GM21619 (cell line): Measurements from ENCODE around the gene ABCB4.

Experiments
- ATAC-seq: cut with Tn5 transposase; IDR thresholded peaks from one replicate; pipeline ENCODE4 v1.9.1; 2021; ENCODE audit not compliant: unreplicated experiment

ABCB4 gene

DNA sequence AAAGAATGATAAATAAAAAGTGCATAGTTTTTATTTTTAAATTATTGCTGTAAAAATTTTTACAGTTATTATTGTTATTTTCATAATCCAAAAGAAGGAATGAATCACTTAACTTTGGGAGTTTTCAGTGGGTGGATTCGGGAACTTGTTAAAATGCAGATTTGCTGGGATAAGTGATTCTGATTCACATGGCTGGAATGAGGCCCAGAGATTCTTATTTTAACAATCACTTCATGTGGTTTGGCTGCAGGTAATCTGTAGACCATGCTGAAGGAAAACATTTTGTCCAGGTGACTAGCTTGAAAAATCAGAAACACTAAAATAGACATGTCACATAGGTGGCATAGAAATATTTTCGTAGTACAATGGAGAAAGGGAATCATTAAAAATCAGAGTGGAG lies 116.1 kb downstream of the ABCB4 start:
- ATAC-seq = no peak

DNA sequence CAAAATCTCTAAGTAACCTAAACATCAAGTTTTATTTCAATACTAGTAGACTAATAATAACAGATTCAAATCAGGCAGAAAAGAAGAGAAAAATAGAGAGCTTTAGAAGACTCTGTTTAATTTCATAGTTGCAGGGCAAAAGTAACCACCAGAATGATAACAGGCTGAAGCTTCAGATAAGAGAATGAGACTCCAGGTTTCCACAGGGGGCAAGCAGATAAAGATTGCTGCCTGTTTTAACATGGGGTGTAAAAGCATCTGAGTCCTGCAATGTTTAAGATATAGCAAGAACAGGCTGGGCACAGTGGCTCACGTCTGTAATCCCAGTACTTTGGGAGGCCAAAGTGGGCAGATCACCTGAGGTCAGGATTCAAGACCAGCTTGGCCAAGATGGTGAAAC lies 119.0 kb downstream of the ABCB4 start:
- no peak for ATAC-seq

DNA sequence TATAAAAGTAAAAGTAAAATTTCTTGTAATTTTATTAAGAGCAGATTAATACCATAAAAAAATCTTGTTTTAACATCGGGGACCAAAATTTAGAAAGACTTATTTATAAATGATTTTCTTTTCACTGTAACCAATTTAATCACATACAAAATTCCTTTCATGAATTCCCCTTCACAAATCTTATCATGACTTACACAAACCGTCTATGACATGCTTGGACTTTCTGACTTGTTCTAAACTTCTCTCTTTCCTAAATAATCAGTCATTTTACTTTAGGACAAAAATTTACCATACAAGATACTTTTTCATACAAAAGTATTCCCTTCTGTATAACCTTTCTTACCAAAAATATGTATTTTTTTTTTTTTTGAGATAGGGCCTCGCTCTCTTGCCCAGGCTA lies 120.7 kb downstream of the ABCB4 start:
- no peak for ATAC-seq
